Bronchial epithelial cell (primary cell): ENCODE measurements around the gene CNN3. TPM values are rescaled to one million over a fixed set of nuclear protein-coding genes. Genes with fewer than 3 reads are reported as not detected.
A peak's percentile ranks its signal among the peaks of the same experiment; 100 is the strongest.

Experiments
- DNase-seq: peaks from one replicate; pipeline ENCODE4 v3.0.0-alpha.2; 2010; ENCODE audit warnings: low read depth
- FAIRE-seq: peaks from 2 replicates; lab custom pipeline; 2011; peaks lifted over from hg19 to GRCh38; lab: Jason Lieb, UNC
- H3K27me3 ChIP-seq: 2 replicates; pipeline ENCODE4 v1.5.1; 2011; ENCODE audit warnings: low read length; ENCODE audit not compliant: control insufficient read depth, insufficient read depth
- H3K36me3 ChIP-seq: 2 replicates; pipeline ENCODE4 v1.5.1; 2011; ENCODE audit warnings: low read length; ENCODE audit not compliant: control insufficient read depth, insufficient read depth
- H3K4me3 ChIP-seq: 2 replicates; pipeline ENCODE4 v1.5.1; 2011; ENCODE audit warnings: mild to moderate bottlenecking, low read depth, low read length, control low read depth
- total RNA-seq: library from RNA; depleted of rRNA; stranded (reverse); fragments of >200 nt; gene quantifications from 2 replicates; pipeline ENCODE4 v1.2.1, GENCODE V29; 2014
- TF ChIP-seq, protein P1 (sequence below): IDR thresholded peaks from 2 replicates; pipeline ENCODE4 v1.5.1; 2011; ENCODE audit warnings: mild to moderate bottlenecking, moderate library complexity, low read length, control low read depth, inconsistent platforms; ENCODE audit not compliant: insufficient read depth, severe bottlenecking

The CNN3 gene
- total RNA-seq, 1 donor from 2014 or later = 33.4 TPM

GRCh38 chr1:94969137-94969536 is 42.2 kb upstream of the CNN3 start:
- Histone ChIP-seq H3K4me3 (no peak overlapping the region), H3K36me3 (no peaks in the 10 kb centered on the region), H3K27me3 (no peaks in the 10 kb centered on the region)
- no peak for DNase-seq
- no peak for FAIRE-seq
- TF ChIP-seq, protein P1, sequence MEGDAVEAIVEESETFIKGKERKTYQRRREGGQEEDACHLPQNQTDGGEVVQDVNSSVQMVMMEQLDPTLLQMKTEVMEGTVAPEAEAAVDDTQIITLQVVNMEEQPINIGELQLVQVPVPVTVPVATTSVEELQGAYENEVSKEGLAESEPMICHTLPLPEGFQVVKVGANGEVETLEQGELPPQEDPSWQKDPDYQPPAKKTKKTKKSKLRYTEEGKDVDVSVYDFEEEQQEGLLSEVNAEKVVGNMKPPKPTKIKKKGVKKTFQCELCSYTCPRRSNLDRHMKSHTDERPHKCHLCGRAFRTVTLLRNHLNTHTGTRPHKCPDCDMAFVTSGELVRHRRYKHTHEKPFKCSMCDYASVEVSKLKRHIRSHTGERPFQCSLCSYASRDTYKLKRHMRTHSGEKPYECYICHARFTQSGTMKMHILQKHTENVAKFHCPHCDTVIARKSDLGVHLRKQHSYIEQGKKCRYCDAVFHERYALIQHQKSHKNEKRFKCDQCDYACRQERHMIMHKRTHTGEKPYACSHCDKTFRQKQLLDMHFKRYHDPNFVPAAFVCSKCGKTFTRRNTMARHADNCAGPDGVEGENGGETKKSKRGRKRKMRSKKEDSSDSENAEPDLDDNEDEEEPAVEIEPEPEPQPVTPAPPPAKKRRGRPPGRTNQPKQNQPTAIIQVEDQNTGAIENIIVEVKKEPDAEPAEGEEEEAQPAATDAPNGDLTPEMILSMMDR = no peak

DNA sequence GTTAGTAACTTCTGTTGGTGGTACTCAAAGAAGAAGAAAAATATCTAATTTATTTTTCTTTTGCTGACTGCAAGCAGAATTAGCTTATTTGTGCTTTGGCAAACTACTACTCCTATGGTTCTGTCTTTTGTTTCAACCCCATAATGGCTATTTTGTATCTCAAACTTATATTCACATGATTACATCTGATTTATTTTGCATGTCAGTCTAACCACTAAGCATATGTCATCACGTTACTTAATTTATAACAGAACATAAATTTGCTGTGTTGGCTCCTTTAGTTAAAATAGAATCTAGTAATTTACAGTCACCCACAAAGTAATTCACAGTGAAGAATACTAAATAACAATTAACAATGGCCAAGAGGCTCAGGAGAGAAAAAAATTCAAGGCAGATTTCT is 39.1 kb upstream of the CNN3 start:
- FAIRE-seq = no peak
- Histone ChIP-seq H3K27me3 (no peaks in the 10 kb centered on the region), H3K4me3 (no peak overlapping the region), H3K36me3 (no peaks in the 10 kb centered on the region)
- TF ChIP-seq, protein P1 = no peak
- no peak for DNase-seq

DNA sequence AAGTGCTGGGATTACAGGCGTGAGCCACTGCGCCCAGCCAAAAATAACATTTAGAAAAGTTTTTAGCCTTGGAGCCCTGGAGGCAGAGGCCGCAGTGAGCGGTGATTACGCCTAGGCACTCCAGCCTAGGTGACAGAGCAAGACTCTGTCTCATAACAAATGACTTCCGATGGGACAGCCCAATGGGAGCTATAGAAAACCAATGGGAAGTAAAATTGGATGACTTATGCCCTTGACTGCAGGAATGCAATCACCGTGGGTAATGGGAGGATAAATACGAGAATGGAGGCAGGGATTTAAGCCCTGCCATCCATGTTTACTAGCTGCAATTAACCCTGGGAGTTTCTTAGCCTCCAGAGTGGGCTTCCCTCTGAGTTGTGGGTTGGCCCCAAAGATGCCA is 37.0 kb upstream of the CNN3 start:
- H3K4me3 ChIP-seq = no peak overlapping the region
- no peaks in the 10 kb centered on the region for H3K36me3 ChIP-seq
- FAIRE-seq (no peak), DNase-seq (no peak)
- no peaks in the 10 kb centered on the region for H3K27me3 ChIP-seq
- TF ChIP-seq, protein P1 = no peak

DNA sequence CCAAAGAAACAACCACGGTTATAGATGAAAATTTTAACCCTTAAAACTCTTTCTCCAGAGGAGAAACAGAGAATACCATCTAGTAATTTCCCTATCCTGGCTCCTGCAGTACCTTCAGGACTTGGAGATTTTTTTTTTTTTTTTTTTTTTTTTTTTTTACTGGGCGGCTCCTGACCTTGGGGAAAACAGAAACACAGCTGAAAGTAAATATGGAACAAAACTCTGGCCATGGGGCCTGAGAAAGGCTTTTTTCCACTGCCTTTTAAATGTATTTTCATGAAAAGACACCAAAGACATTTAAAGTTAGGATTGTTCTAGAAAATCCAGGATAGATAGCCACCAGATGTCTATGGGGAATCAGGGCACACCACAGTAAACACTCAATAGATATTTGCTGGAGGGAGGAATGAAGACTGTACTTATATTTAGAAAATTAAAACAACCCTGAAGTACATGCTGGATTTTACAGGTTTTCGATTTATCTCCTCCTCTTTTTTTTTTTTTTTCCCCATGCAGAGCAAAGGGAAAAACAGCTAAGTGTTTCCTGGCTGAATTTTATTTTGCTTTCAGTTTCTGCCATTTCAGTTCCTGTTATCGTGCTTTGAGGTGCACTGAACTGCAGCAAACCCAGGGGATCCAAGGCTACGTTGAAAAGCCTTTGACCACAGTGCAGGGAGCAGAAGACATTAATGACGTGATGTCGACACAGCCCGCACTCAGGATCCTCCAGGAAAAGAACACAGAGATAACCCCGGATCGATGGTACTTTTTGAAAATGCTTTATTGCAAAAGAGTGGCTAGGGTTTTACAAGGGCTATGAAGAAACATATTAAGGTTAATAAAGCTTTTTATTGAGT is 35.7 kb upstream of the CNN3 start:
- Histone ChIP-seq H3K27me3 (no peaks in the 10 kb centered on the region), H3K4me3 (peak overlapping the region; percentile 12), H3K36me3 (no peaks in the 10 kb centered on the region)
- FAIRE-seq = no peak
- DNase-seq = no peak
- TF ChIP-seq, protein P1 = no peak

GRCh38 chr1:94961988-94962387 is 35.1 kb upstream of the CNN3 start:
- Histone ChIP-seq H3K27me3 (no peaks in the 10 kb centered on the region), H3K4me3 (no peak overlapping the region), H3K36me3 (no peaks in the 10 kb centered on the region)
- TF ChIP-seq, protein P1 = no peak
- DNase-seq (no peak), FAIRE-seq (no peak)
